Measurements from ENCODE around the gene R3HDM1. TPM values are rescaled to one million over a fixed set of nuclear protein-coding genes. Genes with fewer than 3 reads are reported as not detected.

Gene R3HDM1
- total RNA-seq, 1 donor from 2014 or later, result 60.4 TPM

DNA sequence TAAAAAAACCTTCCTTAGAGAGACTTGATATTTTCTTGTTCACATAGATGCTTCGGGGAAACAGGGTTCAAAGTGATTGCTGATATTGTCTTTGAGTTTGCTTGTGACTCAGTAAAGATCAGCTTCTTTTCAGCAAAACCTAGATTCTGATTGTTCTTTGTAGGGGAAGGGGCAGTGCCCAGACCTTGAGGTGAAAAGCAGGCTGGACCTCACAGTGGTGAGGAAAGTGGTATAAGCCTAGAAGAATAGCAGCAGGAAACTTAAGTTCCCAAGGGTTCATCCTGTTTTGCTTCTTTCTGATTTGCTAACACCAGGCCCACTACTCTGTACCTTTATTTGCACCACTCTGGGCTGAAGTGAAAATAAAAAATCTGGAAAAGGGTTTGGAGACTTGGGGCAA lies 231.2 kb downstream of the R3HDM1 start:
- H3K9me3 Mint-ChIP-seq (ENCODE audit: low read depth), result no peaks in the 10 kb centered on the region

DNA sequence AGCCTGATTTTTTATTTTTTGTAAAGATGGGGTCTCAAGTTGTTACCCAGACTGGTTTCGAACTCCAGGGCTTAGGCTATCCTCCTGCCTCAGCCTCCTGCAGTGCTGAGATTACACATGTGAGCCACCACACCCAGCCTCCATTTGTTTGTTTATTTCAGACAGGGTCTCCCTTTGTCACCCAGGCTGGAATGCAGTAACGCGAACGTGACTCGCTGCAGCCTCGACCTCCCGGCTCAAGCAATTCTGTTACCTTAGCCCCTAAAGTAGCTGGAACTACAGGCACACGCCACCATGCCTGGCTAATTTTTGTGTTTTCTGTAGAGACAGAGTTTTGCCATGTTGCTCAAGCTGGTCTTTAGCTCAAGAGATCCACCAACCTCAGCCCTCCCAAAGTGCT lies 237.6 kb downstream of the R3HDM1 start:
- peak overlapping the region; percentile 57 for H3K27ac Mint-ChIP-seq
- peaks cover 49% of the 10 kb centered on the region for H3K36me3 Mint-ChIP-seq (ENCODE audit: insufficient read depth)
- TF ChIP-seq, protein P1, sequence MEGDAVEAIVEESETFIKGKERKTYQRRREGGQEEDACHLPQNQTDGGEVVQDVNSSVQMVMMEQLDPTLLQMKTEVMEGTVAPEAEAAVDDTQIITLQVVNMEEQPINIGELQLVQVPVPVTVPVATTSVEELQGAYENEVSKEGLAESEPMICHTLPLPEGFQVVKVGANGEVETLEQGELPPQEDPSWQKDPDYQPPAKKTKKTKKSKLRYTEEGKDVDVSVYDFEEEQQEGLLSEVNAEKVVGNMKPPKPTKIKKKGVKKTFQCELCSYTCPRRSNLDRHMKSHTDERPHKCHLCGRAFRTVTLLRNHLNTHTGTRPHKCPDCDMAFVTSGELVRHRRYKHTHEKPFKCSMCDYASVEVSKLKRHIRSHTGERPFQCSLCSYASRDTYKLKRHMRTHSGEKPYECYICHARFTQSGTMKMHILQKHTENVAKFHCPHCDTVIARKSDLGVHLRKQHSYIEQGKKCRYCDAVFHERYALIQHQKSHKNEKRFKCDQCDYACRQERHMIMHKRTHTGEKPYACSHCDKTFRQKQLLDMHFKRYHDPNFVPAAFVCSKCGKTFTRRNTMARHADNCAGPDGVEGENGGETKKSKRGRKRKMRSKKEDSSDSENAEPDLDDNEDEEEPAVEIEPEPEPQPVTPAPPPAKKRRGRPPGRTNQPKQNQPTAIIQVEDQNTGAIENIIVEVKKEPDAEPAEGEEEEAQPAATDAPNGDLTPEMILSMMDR (IDR thresholded peaks at IDR 0.05; ENCODE audit: unreplicated experiment), result no peak
- no peak overlapping the region for H3K4me3 Mint-ChIP-seq (ENCODE audit: low read depth)
- H3K4me1 Mint-ChIP-seq (ENCODE audit: low read depth), result peaks cover 6% of the 10 kb centered on the region
- DNase-seq (ENCODE audit: low spot score, unreplicated experiment), result no peak
- no peaks in the 10 kb centered on the region for H3K27me3 Mint-ChIP-seq
- H3K9me3 Mint-ChIP-seq (ENCODE audit: low read depth), result no peaks in the 10 kb centered on the region

More for the DNA sequence above, 231.2 kb downstream of the R3HDM1 start:
- TF ChIP-seq, protein P1 (IDR thresholded peaks at IDR 0.05; ENCODE audit: unreplicated experiment), result no peak
- H3K4me3 Mint-ChIP-seq (ENCODE audit: low read depth), result no peak overlapping the region
- DNase-seq (ENCODE audit: low spot score, unreplicated experiment), result no peak
- H3K36me3 Mint-ChIP-seq (ENCODE audit: insufficient read depth), result peaks cover 30% of the 10 kb centered on the region
- peak overlapping the region; percentile 62 for H3K27ac Mint-ChIP-seq
- H3K4me1 Mint-ChIP-seq (ENCODE audit: low read depth), result no peaks in the 10 kb centered on the region
- no peaks in the 10 kb centered on the region for H3K27me3 Mint-ChIP-seq

DNA sequence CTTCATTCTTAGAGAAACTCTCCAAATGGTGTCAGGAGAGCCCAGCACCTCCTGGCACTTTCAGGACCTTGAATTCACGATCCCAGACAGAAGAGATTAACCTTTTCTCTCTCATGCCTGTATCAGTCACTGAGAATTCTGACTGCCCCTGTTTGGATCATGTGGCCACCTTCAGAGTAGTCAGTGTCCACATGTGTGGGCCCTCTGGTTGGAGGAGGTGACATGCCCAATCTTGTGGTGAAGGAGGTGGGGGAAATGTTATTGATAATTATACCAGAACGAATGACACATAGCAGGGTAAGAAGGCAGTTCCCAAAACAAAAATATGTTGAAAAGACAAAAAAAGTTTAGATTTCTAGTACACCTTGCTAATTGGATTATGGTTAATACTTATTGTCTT lies 242.0 kb downstream of the R3HDM1 start:
- Mint-ChIP-seq H3K27me3 (no peaks in the 10 kb centered on the region), H3K36me3 (ENCODE audit: insufficient read depth) (peaks cover 48% of the 10 kb centered on the region), H3K9me3 (ENCODE audit: low read depth) (no peaks in the 10 kb centered on the region), H3K4me3 (ENCODE audit: low read depth) (no peak overlapping the region), H3K27ac (no peak overlapping the region), H3K4me1 (ENCODE audit: low read depth) (peaks cover 6% of the 10 kb centered on the region)
- TF ChIP-seq, protein P1 (IDR thresholded peaks at IDR 0.05; ENCODE audit: unreplicated experiment), result no peak
- no peak for DNase-seq (ENCODE audit: low spot score, unreplicated experiment)

DNA sequence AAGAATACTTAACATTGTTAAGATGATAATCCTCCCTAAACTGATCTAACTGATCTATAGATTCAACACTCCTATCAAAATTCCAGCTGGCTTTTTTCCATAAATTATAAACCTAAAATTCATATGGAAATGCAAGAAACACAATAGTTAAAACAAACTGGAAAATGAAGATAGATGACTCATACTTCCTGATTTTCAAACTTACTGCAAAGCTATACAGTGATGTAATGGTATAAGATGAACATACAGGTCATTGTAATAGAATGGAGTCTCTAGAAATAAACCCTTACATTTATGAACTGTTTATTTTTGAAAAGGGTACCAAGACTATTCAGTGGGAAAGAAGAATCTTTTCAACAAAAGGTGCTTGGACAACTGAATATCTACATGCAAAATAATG lies 242.6 kb downstream of the R3HDM1 start:
- H3K9me3 Mint-ChIP-seq (ENCODE audit: low read depth), result no peaks in the 10 kb centered on the region
- no peak overlapping the region for H3K27ac Mint-ChIP-seq
- H3K4me3 Mint-ChIP-seq (ENCODE audit: low read depth), result no peak overlapping the region
- no peaks in the 10 kb centered on the region for H3K27me3 Mint-ChIP-seq
- TF ChIP-seq, protein P1 (IDR thresholded peaks at IDR 0.05; ENCODE audit: unreplicated experiment), result no peak
- peaks cover 6% of the 10 kb centered on the region for H3K4me1 Mint-ChIP-seq (ENCODE audit: low read depth)
- H3K36me3 Mint-ChIP-seq (ENCODE audit: insufficient read depth), result peaks cover 46% of the 10 kb centered on the region
- no peak for DNase-seq (ENCODE audit: low spot score, unreplicated experiment)

Small RNAs within 50 kb of the gene (microRNA-seq; reads per million reads assigned to microRNA genes)
- 162 reads per million, percentile 61 among the genes with 10 or more reads in this experiment for gene MIR128-1 (ENCODE audit: borderline number of aligned reads, unreplicated experiment)

Other genes starting within 250 kb of the R3HDM1 start
- 16.8 and 18.6 TPM in 2 replicates for gene ZRANB3, start 266 bp upstream of the R3HDM1 start, total RNA-seq
- 140 and 143 TPM in 2 replicates for gene UBXN4, start 210.4 kb downstream of the R3HDM1 start, total RNA-seq